ENCODE measurements around the gene SALL3. TPM values are rescaled to one million over a fixed set of nuclear protein-coding genes. Genes with fewer than 3 reads are reported as not detected.

Gene SALL3
- total and polyA plus RNA-seq, 2 of the 13 experiments (the other 11 are each of a cell fraction or from before 2014, with no cell fraction given): not detected

DNA sequence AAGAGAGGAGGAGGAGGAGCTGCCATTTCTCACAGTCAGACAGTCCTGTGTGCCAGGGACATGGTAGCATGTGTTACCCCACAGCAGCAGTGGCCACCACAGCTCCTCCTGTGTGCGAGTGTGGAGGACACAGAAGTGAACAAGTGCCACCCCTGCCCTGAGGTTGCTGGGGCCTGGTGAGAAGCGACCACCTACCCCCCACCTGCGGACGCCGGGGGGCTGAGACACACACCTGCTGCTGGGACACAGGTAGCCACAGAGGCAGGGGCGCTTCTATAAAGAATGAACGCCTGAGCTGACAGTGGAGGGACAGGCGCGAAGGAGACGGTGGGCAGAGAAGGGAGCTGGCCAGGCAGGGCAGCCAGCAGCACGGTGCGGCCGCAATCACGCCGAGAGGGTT lies 32.3 kb upstream of the SALL3 start:
- CTCF ChIA-PET (ENCODE audit: low intra/inter-chr PET ratio, low total read pairs): no interaction called here
- Histone ChIP-seq H2AFZ (ENCODE audit: low read length) (no peak overlapping the region), H3K27me3 (ENCODE audit: control insufficient read depth in 1 of 2, insufficient read depth in 2 of 2, low read length in 2 of 2) (peaks cover 4 to 57% of the 10 kb centered on the region in 2 experiments), H3K79me2 (ENCODE audit: insufficient read depth, low read length) (no peaks in the 10 kb centered on the region), H3K9me3 (ENCODE audit: low read length) (peaks cover 14% of the 10 kb centered on the region), H3K9ac (ENCODE audit: insufficient read depth, low read depth, low read length) (no peak overlapping the region), H3K4me1 (ENCODE audit: insufficient read depth, low read length) (no peaks in the 10 kb centered on the region), H3K27ac (ENCODE audit: extremely low read length, insufficient read depth, low read length) (no peak overlapping the region), H3K4me3 (replicated peaks in 1 of 3; ENCODE audit: insufficient read depth in 1 of 3, low read depth in 2 of 3, low read length in 3 of 3) (no peak overlapping the region), H4K20me1 (ENCODE audit: insufficient read depth, low read length) (no peaks in the 10 kb centered on the region), H3K4me2 (ENCODE audit: low read depth, low read length) (no peak overlapping the region), H3K36me3 (replicated peaks in 1 of 2; ENCODE audit: control insufficient read depth in 1 of 2, insufficient read depth in 2 of 2, low read length in 2 of 2) (no peaks in the 10 kb centered on the region)
- FAIRE-seq (no peak), ATAC-seq (no peak), DNase-seq (ENCODE audit: low spot score) (no peak)
- POLR2A ChIA-PET: no interaction called here
- no TSS peak for BruUV-seq (replicated peaks)
- WGBS (ENCODE audit: low lambda C conversion rate): 26% methylated on average over 15 of the region's 15 CpGs
- intact Hi-C loops (cut with micrococcal nuclease; ENCODE audit: unreplicated experiment): no loop called here
- in situ Hi-C loops (cut with HindIII; ENCODE audit: extremely low pct_ligation_motif_present, low pct_unique_long_range_greater_than_20kb): no loop called here
- no peak for TF ChIP-seq CBX5 (CRISPR knock-in tag; IDR thresholded peaks at IDR 0.05; ENCODE audit: borderline replicate concordance)
- TF ChIP-seq POLR2A (IDR thresholded peaks at IDR 0.05; ENCODE audit: insufficient read depth in 1 of 2, low read depth in 2 of 2, low read length in 2 of 2): no peak
- no peak for TF ChIP-seq SOX13 (IDR thresholded peaks at IDR 0.05)
- TF ChIP-seq SOX13 (CRISPR knock-in tag; conservative IDR thresholded peaks at IDR 0.05 in 1 of 2, IDR thresholded peaks at IDR 0.05 in 1 of 2): no peak
- TF ChIP-seq ZNF891 (CRISPR knock-in tag; IDR thresholded peaks at IDR 0.05): no peak
- no peak for TF ChIP-seq SMAD9 (CRISPR knock-in tag; IDR thresholded peaks at IDR 0.05)
- no peak for TF ChIP-seq ZNF644 (CRISPR knock-in tag; IDR thresholded peaks at IDR 0.05; ENCODE audit: low read depth)
- no peak for TF ChIP-seq ZNF672 (CRISPR knock-in tag; IDR thresholded peaks at IDR 0.05)
- no peak for TF ChIP-seq FOXM1 (CRISPR knock-in tag; IDR thresholded peaks at IDR 0.05)
- TF ChIP-seq NFATC3 (CRISPR knock-in tag; IDR thresholded peaks at IDR 0.05): no peak
- TF ChIP-seq TSC22D2 (CRISPR knock-in tag; IDR thresholded peaks at IDR 0.05; ENCODE audit: borderline replicate concordance): no peak
- TF ChIP-seq RBM39 (IDR thresholded peaks at IDR 0.05; ENCODE audit: low read depth, low read length, poor library complexity, severe bottlenecking): no peak
- TF ChIP-seq TP53 (CRISPR knock-in tag; conservative IDR thresholded peaks at IDR 0.05): no peak
- TF ChIP-seq ZNF367 (CRISPR knock-in tag; IDR thresholded peaks at IDR 0.05; ENCODE audit: borderline replicate concordance): no peak
- no peak for TF ChIP-seq HES4 (CRISPR knock-in tag; IDR thresholded peaks at IDR 0.05; ENCODE audit: borderline replicate concordance)
- TF ChIP-seq, protein P1, sequence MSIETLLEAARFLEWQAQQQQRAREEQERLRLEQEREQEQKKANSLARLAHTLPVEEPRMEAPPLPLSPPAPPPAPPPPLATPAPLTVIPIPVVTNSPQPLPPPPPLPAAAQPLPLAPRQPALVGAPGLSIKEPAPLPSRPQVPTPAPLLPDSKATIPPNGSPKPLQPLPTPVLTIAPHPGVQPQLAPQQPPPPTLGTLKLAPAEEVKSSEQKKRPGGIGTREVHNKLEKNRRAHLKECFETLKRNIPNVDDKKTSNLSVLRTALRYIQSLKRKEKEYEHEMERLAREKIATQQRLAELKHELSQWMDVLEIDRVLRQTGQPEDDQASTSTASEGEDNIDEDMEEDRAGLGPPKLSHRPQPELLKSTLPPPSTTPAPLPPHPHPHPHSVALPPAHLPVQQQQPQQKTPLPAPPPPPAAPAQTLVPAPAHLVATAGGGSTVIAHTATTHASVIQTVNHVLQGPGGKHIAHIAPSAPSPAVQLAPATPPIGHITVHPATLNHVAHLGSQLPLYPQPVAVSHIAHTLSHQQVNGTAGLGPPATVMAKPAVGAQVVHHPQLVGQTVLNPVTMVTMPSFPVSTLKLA (IDR thresholded peaks at IDR 0.05): no peak
- no peak for TF ChIP-seq PAF1 (CRISPR knock-in tag; IDR thresholded peaks at IDR 0.05)
- TF ChIP-seq, protein P2, sequence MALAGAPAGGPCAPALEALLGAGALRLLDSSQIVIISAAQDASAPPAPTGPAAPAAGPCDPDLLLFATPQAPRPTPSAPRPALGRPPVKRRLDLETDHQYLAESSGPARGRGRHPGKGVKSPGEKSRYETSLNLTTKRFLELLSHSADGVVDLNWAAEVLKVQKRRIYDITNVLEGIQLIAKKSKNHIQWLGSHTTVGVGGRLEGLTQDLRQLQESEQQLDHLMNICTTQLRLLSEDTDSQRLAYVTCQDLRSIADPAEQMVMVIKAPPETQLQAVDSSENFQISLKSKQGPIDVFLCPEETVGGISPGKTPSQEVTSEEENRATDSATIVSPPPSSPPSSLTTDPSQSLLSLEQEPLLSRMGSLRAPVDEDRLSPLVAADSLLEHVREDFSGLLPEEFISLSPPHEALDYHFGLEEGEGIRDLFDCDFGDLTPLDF (CRISPR knock-in tag; IDR thresholded peaks at IDR 0.05): no peak
